SK-N-SH treated with all-trans-retinoic acid at 6 μM for 48 hours (cell line): ENCODE data around the gene NFIX.

Experiments
- CSDC2 ChIP-seq: fragments of 250-450 bp; sonication (Bioruptor Pico); IDR thresholded peaks from 2 replicates; pipeline ENCODE4 v1.5.0; 2020; ENCODE audit warnings: mild to moderate bottlenecking, moderate library complexity
- TCF4 ChIP-seq: fragments of 250-450 bp; sonication (Bioruptor Pico); IDR thresholded peaks from 2 replicates; pipeline ENCODE4 v1.8.0; 2021; ENCODE audit warnings: mild to moderate bottlenecking, moderate library complexity, borderline replicate concordance
- TOX ChIP-seq: fragments of 250-450 bp; sonication (Bioruptor Pico); IDR thresholded peaks from 2 replicates; pipeline ENCODE4 v1.8.0; 2021; ENCODE audit warnings: mild to moderate bottlenecking, moderate library complexity, borderline replicate concordance

- TF ChIP-seq TCF4 (CRISPR knock-in tag) (no peak), TOX (CRISPR knock-in tag) (no peak), CSDC2 (CRISPR knock-in tag) (no peak)
Measured at GRCh38 chr19:13129384-13129783, 134.1 kb downstream of the NFIX start.
